ENCODE data around the gene ATXN1. TPM values are rescaled to one million over a fixed set of nuclear protein-coding genes. Genes with fewer than 3 reads are reported as not detected.

The ATXN1 gene
- total and polyA plus RNA-seq, 2 of the 8 experiments (the other 6 are each of a cell fraction or from before 2014, with no cell fraction given), result 1.6 to 4.0 TPM

DNA sequence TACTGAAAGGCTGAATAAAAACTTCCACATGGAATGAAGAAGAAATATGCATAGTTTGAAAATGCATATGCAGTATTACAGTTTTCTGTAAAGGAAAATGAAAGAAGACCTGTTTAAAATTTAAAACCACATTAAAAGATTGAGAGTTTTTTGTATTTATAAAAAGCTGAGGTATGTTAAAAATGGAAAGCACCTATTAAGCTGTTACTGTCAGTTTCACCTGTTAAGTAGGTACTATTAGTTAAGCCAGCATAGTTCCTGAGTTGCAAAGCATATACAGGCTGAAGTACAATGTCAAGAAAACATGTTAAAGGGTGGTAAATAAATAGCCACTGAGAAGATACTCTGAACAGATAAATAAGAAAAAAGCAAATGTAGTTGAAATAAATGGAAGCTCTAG is 69.9 kb downstream of the ATXN1 start:
- Histone ChIP-seq H3K36me3 (ENCODE audit: control insufficient read depth in 2 of 4, insufficient read depth in 4 of 4, low read length in 3 of 4) (no peaks in the 10 kb centered on the region), H2AFZ (ENCODE audit: low read length) (no peak overlapping the region), H3K9ac (replicated peaks in 1 of 4; ENCODE audit: extremely low read depth in 1 of 4, low read depth in 3 of 4, low read length in 3 of 4) (no peak overlapping the region), H3K18ac (ENCODE audit: extremely low read depth, low read length) (no peak overlapping the region), H4K20me1 (replicated peaks in 1 of 2; ENCODE audit: control insufficient read depth in 1 of 2, insufficient read depth in 2 of 2, low read length in 2 of 2) (no peaks in the 10 kb centered on the region), H3K4ac (replicated peaks; ENCODE audit: insufficient read length, low read depth, low read length) (no peak overlapping the region), H3K79me2 (ENCODE audit: control insufficient read depth in 1 of 2, insufficient read depth in 2 of 2, low read length in 2 of 2) (0 out of 4 replicates have a peak, but pooled peaks cover 0 to 3% of the 10 kb centered on the region in 2 experiments), H3K4me2 (ENCODE audit: insufficient read depth in 1 of 2, low read depth in 2 of 2, low read length in 2 of 2) (no peak overlapping the region), H2BK20ac (ENCODE audit: low read length) (no peak overlapping the region), H3K14ac (ENCODE audit: insufficient read length) (no peak overlapping the region), H2BK12ac (ENCODE audit: low read depth, low read length) (no peak overlapping the region), H4K5ac (ENCODE audit: insufficient read length, low read depth, low read length) (no peak overlapping the region), H3K79me1 (ENCODE audit: low read depth, low read length) (no peaks in the 10 kb centered on the region), H3K23ac (ENCODE audit: insufficient read length) (no peak overlapping the region), H4K91ac (replicated peaks; ENCODE audit: insufficient read length, low read length) (no peak overlapping the region), H3K9me3 (ENCODE audit: insufficient read depth in 2 of 2, low read depth in 1 of 2, low read length in 1 of 2) (no peaks in the 10 kb centered on the region), H2BK15ac (ENCODE audit: low read length) (no peak overlapping the region), H3K4me3 (ENCODE audit: extremely low read depth in 1 of 4, insufficient read depth in 2 of 4, low read depth in 3 of 4, low read length in 4 of 4) (no peak overlapping the region), H2BK120ac (replicated peaks; ENCODE audit: low read depth, low read length) (no peak overlapping the region), H2AK5ac (ENCODE audit: low read depth, low read length) (no peak overlapping the region), H3K4me1 (replicated peaks in 1 of 4; ENCODE audit: control insufficient read depth in 3 of 4, insufficient read depth in 4 of 4, low read length in 3 of 4) (peaks cover 0 to 2% (median 0%) of the 10 kb centered on the region in 4 experiments; a peak in 1 of 7 replicates), H3K27me3 (replicated peaks in 1 of 4; ENCODE audit: control insufficient read depth in 3 of 4, extremely low read depth in 1 of 4, insufficient read depth in 3 of 4, low read length in 3 of 4) (no peaks in the 10 kb centered on the region), H4K8ac (ENCODE audit: extremely low read depth, insufficient read depth, low read length) (no peak overlapping the region), H2BK5ac (ENCODE audit: low read depth, low read length) (no peak overlapping the region), H3K56ac (replicated peaks; ENCODE audit: insufficient read length, low read depth, low read length) (no peak overlapping the region), H3K23me2 (ENCODE audit: low read depth, low read length) (peaks cover 1% of the 10 kb centered on the region; the same call in 1 of the 2 replicates), H3K27ac (ENCODE audit: low read depth, low read length) (no peak overlapping the region)
- TF ChIP-seq PHF8 (conservative IDR thresholded peaks at IDR 0.05; ENCODE audit: low read depth, low read length), result no peak
- FAIRE-seq (no peak), DNase-seq (ENCODE audit: low read depth in 1 of 2, low spot score in 2 of 2) (no peak)
- CTCF ChIA-PET (ENCODE audit: partially characterized antibody), result interaction anchor here (0.8 kb wide), 1 partner anchor 72 kb away, joined by 3 read pairs; no protein-coding TSS in a partner anchor
- POLR2A ChIA-PET (ENCODE audit: partially characterized antibody), result no interaction called here
